Chondrocyte (in vitro differentiated cells): ENCODE data around the gene CEP128. TPM values are rescaled to one million over a fixed set of nuclear protein-coding genes. Genes with fewer than 3 reads are reported as not detected.
"Not testable (repeated sequence)": the region's sequence is repeated elsewhere in the genome, so short reads cannot be mapped to it uniquely, and the experiment has no call there.

Experiments used
- DNase-seq: peaks from one replicate; pipeline ENCODE4 v3.0.0; 2021; ENCODE audit warnings: mixed read lengths, low spot score
- H3K27ac Mint-ChIP-seq: one replicate; pipeline ENCODE4 v1.8.0; 2021; ENCODE audit warnings: mild to moderate bottlenecking, moderate library complexity, mixed read lengths; ENCODE audit not compliant: unreplicated experiment
- H3K27me3 Mint-ChIP-seq: 2 replicates; pipeline ENCODE4 v1.8.0; 2021; ENCODE audit warnings: low read depth, mixed read lengths
- H3K36me3 Mint-ChIP-seq: 2 replicates; pipeline ENCODE4 v1.8.0; 2021; ENCODE audit warnings: low read depth, mixed read lengths
- H3K4me1 Mint-ChIP-seq: 2 replicates; pipeline ENCODE4 v1.8.0; 2021; ENCODE audit warnings: low read depth, mild to moderate bottlenecking, mixed read lengths
- H3K4me3 Mint-ChIP-seq: one replicate; pipeline ENCODE4 v1.8.0; 2021; ENCODE audit warnings: mild to moderate bottlenecking, moderate library complexity, mixed read lengths; ENCODE audit not compliant: unreplicated experiment
- H3K9me3 Mint-ChIP-seq: 2 replicates; pipeline ENCODE4 v1.8.0; 2021; ENCODE audit warnings: low read depth, mixed read lengths
- total RNA-seq: library from RNA; stranded (reverse); gene quantifications from 3 replicates; pipeline ENCODE4 v1.2.1, GENCODE V29; 2021
- TF ChIP-seq, protein P1 (sequence below): fragments of 200-600 bp; sonication (generic); IDR thresholded peaks from 2 replicates; pipeline ENCODE4 v1.5.0; 2021; ENCODE audit warnings: antibody characterized with exemption, mild to moderate bottlenecking, moderate library complexity

The CEP128 gene
- total RNA-seq, 1 donor from 2014 or later = 3.5 TPM

- H3K4me3 Mint-ChIP-seq = peak within 1 kb of the TSS; percentile 82
- DNase-seq = no peak
- peaks cover 48% of the 10 kb centered on the region for H3K27me3 Mint-ChIP-seq
- TF ChIP-seq, protein P1, sequence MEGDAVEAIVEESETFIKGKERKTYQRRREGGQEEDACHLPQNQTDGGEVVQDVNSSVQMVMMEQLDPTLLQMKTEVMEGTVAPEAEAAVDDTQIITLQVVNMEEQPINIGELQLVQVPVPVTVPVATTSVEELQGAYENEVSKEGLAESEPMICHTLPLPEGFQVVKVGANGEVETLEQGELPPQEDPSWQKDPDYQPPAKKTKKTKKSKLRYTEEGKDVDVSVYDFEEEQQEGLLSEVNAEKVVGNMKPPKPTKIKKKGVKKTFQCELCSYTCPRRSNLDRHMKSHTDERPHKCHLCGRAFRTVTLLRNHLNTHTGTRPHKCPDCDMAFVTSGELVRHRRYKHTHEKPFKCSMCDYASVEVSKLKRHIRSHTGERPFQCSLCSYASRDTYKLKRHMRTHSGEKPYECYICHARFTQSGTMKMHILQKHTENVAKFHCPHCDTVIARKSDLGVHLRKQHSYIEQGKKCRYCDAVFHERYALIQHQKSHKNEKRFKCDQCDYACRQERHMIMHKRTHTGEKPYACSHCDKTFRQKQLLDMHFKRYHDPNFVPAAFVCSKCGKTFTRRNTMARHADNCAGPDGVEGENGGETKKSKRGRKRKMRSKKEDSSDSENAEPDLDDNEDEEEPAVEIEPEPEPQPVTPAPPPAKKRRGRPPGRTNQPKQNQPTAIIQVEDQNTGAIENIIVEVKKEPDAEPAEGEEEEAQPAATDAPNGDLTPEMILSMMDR = no peak
- H3K9me3 Mint-ChIP-seq = no peaks in the 10 kb centered on the region
- H3K4me1 Mint-ChIP-seq = peaks cover 11% of the 10 kb centered on the region
- no peak within 1 kb of the TSS for H3K27ac Mint-ChIP-seq
- H3K36me3 Mint-ChIP-seq = no peaks in the 10 kb centered on the region
Measured at GRCh38 chr14:80955416-80955941, 13.9 kb upstream of the CEP128 start, which contains the start of gene TSHR. TSS of gene TSHR (plus strand) at chr14:80955621. CDS start at chr14:80955681, 60 bp downstream.

DNA sequence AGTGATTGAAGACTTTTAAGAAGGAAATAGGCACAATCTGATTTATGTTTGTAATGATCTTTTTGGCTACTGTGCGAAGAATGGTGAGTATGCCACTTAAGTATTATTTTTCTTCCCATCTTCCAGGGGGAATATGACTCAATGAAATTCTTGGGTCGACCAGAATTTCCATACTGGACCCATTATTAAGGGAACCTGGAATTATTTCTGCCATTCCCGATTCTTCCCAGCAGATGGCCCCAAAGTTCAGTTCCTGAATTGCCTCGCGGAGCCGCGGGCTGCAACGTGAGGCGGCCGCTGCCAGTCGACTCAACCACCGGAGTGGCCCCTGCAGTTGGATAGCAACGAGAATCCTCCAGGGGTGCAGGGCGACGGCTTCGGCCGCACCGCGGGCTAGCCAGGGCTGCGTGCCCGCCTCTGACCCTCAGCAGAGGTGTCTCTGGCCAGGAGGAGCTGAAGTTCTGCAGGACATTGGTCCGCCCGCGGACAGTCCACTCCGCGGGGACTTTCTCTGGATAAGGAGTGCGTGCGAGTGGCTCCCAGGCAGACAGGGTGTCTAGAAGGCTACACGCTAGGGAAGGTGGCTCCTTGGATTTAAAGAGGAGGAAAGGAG lies 13.3 kb upstream of the CEP128 start:
- peak overlapping the region; percentile 82 for H3K4me3 Mint-ChIP-seq
- TF ChIP-seq, protein P1 = peak; percentile 94
- no peaks in the 10 kb centered on the region for H3K36me3 Mint-ChIP-seq
- peaks cover 11% of the 10 kb centered on the region for H3K4me1 Mint-ChIP-seq
- no peak for DNase-seq
- no peak overlapping the region for H3K27ac Mint-ChIP-seq
- H3K27me3 Mint-ChIP-seq = peaks cover 54% of the 10 kb centered on the region
- no peaks in the 10 kb centered on the region for H3K9me3 Mint-ChIP-seq

- not testable (repeated sequence) for DNase-seq
- peaks cover 53% of the 10 kb centered on the region for H3K27me3 Mint-ChIP-seq
Measured at GRCh38 chr14:80953211-80953610, 11.7 kb upstream of the CEP128 start.

DNA sequence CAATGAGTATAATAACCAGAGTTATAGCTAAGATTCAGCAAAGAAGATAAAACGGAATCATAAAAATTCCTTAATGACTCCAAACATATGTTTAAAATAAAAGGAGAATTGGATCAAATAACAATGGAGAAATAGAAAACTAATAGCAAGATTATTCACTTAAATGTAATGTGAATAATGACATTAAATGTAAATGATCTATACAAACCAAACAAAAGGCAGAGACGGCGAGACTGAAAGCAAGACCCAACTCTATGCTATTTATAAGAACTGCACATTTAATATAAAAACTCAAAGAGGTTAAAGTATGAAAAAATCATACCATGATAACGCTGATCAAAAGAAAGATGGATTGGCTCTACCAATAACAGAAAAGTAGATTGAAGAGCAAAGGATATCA lies 10.0 kb upstream of the CEP128 start:
- TF ChIP-seq, protein P1 = no peak
- H3K4me1 Mint-ChIP-seq = peaks cover 11% of the 10 kb centered on the region
- no peak for DNase-seq
- H3K4me3 Mint-ChIP-seq = no peak overlapping the region
- peaks cover 40% of the 10 kb centered on the region for H3K27me3 Mint-ChIP-seq
- no peak overlapping the region for H3K27ac Mint-ChIP-seq
- H3K9me3 Mint-ChIP-seq = no peaks in the 10 kb centered on the region
- H3K36me3 Mint-ChIP-seq = no peaks in the 10 kb centered on the region

More at GRCh38 chr14:80953211-80953610, 11.7 kb upstream of the CEP128 start:
- H3K36me3 Mint-ChIP-seq, H3K27ac Mint-ChIP-seq, H3K9me3 Mint-ChIP-seq, H3K4me3 Mint-ChIP-seq: not testable (repeated sequence)
- H3K4me1 Mint-ChIP-seq = peaks cover 11% of the 10 kb centered on the region

- Mint-ChIP-seq H3K9me3 (no peaks in the 10 kb centered on the region), H3K4me3 (no peak overlapping the region), H3K36me3 (no peaks in the 10 kb centered on the region), H3K4me1 (no peaks in the 10 kb centered on the region), H3K27ac (no peak overlapping the region), H3K27me3 (peaks cover 26% of the 10 kb centered on the region)
- DNase-seq = no peak
- TF ChIP-seq, protein P1 = no peak
Measured at GRCh38 chr14:80948291-80948690, 6.8 kb upstream of the CEP128 start.

DNA sequence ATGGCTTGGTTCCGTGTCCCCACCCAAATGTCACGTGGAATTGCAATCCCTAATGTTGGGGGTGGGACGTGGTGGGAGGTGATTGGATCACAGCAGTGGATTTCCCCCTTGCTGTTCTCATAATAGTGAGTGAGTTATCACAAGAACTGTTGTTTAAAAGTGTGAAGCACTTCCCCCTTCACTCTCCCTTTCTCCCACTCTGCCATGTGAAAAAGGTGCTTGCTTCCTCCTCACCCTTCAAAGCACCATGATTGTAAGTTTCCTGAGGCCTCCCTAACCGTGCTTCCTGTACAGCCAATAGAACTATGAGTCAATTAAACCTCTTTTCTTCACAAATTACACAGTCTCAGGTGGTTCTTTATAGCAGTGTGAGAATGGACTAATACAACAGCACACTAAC lies 5.3 kb upstream of the CEP128 start:
- H3K27ac Mint-ChIP-seq = no peak overlapping the region
- TF ChIP-seq, protein P1 = no peak
- peaks cover 11% of the 10 kb centered on the region for H3K4me1 Mint-ChIP-seq
- H3K36me3 Mint-ChIP-seq = no peaks in the 10 kb centered on the region
- DNase-seq = no peak
- no peaks in the 10 kb centered on the region for H3K9me3 Mint-ChIP-seq
- H3K4me3 Mint-ChIP-seq = no peak overlapping the region
- H3K27me3 Mint-ChIP-seq = peaks cover 26% of the 10 kb centered on the region
